LNCAP (cell line): ENCODE data around the gene SH3BGRL2.

ENCODE experiments used
- TF ChIP-seq, protein P1 (sequence below): fragments of 450-650 bp; IDR thresholded peaks from 2 replicates; pipeline ENCODE4 v1.5.1; 2017; ENCODE audit warnings: mild to moderate bottlenecking

The SH3BGRL2 gene

DNA sequence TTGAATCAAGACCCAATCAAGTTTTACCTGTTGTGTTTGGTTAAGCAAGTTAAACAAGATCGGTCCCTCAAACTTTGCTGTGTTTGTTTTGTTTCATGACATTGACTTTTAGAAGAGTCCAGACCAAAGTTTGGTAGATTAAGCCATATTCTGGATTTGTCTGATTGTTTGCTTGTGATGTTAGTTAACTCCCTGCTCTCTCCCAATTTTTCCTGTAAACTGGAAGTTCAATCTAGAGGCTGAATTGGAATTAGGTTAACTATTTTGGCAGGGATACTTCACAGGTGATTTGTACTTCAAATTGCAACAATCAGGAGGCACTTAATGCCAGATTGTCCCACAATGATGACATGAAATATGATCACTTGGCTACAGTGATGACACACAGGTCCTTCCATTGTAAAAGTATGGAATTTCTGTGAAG is 13.6 kb upstream of the SH3BGRL2 start:
- TF ChIP-seq, protein P1, sequence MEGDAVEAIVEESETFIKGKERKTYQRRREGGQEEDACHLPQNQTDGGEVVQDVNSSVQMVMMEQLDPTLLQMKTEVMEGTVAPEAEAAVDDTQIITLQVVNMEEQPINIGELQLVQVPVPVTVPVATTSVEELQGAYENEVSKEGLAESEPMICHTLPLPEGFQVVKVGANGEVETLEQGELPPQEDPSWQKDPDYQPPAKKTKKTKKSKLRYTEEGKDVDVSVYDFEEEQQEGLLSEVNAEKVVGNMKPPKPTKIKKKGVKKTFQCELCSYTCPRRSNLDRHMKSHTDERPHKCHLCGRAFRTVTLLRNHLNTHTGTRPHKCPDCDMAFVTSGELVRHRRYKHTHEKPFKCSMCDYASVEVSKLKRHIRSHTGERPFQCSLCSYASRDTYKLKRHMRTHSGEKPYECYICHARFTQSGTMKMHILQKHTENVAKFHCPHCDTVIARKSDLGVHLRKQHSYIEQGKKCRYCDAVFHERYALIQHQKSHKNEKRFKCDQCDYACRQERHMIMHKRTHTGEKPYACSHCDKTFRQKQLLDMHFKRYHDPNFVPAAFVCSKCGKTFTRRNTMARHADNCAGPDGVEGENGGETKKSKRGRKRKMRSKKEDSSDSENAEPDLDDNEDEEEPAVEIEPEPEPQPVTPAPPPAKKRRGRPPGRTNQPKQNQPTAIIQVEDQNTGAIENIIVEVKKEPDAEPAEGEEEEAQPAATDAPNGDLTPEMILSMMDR, result no peak

DNA sequence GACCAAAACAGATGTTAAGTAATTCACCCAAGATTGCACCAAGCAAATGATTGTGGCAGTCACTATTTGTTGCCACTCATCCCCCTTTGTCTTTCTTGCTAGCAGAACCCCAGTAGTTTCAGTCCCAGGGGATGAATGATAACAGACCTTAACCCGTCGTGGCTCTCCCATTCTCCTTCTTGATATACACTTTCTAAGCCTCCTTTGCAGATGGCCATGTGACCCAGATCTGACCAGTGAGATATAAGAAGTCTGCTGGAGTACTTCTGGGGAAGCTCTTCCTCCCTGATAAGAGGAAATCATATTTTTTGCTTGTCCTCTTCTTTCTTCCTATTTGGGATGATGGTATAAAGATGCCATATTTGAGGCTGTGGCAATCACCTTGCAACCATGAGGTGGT is 9.6 kb upstream of the SH3BGRL2 start:
- TF ChIP-seq, protein P1, result no peak

DNA sequence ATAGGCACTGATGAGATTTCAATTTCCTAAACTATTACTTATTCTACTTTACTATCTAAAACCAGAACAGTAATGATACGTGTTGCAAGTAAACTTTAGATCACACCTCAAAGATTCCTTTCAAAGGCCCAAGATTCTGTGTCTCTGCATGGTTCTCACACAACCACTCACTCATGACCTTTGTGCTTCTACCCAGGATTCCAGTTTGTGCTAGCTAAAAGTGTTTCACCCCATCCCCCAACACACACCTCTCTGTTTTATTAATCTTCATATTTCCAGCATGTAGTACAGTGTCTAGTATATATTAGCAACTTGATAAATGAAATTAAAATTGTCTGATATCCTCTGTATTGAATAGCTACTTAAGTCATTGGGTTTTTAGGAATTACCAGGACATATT is 8.8 kb upstream of the SH3BGRL2 start:
- TF ChIP-seq, protein P1, result no peak

DNA sequence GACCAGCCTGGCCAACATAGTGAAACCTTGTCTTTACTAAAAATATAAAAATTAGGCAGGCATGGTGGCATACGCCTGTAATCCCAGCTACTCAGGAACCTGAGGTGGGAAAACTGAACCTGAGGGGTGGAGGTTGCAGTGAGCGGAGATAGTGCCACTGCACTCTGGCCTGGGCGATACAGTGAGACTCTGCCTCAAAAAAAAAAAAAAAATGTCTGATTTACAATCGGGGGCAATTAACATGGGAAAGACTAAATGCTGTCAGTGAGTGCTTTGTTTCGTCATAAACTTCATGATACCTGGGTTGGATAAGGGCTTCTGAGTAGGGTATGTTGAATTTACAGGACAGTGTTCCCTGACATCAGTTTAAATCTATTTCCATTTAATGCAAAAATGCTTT is 8.0 kb upstream of the SH3BGRL2 start:
- TF ChIP-seq, protein P1, result no peak

DNA sequence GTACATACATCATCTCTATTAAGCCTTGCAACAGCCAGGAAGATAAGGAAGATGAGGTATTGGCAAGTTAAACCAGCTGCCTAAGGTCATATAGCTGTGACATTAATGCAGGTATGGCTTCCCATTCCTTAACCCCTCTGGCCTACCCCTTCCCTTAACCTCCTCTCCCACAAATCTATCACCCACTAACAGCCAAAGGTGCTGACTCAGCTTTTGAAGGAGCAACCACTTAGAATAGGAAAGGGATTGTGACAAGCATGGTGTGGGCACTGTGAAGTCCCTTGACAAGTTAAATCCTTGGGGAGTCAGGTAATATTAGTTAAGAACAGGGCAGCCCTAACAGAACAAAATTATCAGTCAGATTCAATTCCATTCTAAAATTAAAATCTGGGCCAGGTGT is 5.4 kb upstream of the SH3BGRL2 start:
- TF ChIP-seq, protein P1, result no peak

DNA sequence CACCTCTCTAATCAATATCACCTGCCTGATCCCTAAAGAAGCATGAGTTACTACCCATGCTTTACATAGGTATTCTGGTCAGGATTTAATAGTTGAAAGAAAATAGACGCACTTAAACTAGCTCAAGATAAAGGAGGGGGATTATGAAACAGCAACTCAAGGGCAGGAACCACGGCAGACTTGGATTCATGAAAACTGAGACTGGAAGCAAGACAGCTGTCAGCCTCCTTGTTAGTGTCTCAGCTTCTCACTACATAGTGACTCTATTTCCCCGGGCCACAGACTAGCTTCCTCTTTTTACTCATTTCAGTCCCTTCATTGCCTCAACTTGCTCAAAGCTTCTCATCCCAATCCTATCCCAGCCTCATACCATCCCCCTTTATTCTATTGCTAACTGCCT is 4.3 kb upstream of the SH3BGRL2 start:
- TF ChIP-seq, protein P1, result no peak

DNA sequence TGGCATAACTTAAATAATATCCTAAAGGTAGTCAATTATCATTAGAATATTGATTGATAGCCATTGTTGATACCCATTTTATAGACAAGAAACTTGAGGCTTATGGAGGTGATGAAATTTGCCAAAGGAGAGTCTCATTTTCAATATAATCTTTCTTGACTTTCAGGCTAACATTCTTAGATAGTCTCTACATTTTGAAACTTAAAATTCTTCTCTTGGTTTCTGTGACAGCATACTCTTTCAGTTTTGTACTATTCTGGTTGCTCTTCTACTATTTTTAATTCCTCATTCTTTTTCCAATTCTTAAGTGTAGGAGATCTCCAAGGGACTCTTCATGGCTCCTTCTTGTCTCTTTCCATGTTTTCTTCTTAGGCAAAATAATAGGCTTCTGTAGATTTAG is 3.7 kb upstream of the SH3BGRL2 start:
- TF ChIP-seq, protein P1, result no peak
